NCI-H460 (cell line): ENCODE results near the gene TMEM87B. TPM values are rescaled to one million over a fixed set of nuclear protein-coding genes. Genes with fewer than 3 reads are reported as not detected.

Experiments
- DNase-seq: peaks from one replicate; pipeline ENCODE4 v3.0.0-alpha.2; 2016; ENCODE audit warnings: low read depth; ENCODE audit errors: extremely low read depth
- polyA plus RNA-seq: library from polyadenylated mRNA; depleted of rRNA; stranded (reverse); fragments of >200 nt; gene quantifications from 2 replicates; pipeline ENCODE4 v1.2.3, GENCODE V29; 2014; cell fraction: nucleus; rRNA removed
- total RNA-seq: library from RNA; depleted of rRNA; stranded (reverse); fragments of >200 nt; shearing (Covaris generic); gene quantifications from 2 replicates; pipeline ENCODE4 v1.2.3, GENCODE V29; 2014; rRNA removed

Gene TMEM87B, protein sequence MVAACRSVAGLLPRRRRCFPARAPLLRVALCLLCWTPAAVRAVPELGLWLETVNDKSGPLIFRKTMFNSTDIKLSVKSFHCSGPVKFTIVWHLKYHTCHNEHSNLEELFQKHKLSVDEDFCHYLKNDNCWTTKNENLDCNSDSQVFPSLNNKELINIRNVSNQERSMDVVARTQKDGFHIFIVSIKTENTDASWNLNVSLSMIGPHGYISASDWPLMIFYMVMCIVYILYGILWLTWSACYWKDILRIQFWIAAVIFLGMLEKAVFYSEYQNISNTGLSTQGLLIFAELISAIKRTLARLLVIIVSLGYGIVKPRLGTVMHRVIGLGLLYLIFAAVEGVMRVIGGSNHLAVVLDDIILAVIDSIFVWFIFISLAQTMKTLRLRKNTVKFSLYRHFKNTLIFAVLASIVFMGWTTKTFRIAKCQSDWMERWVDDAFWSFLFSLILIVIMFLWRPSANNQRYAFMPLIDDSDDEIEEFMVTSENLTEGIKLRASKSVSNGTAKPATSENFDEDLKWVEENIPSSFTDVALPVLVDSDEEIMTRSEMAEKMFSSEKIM
- total RNA-seq: 16.1 and 17.6 TPM in 2 replicates
- 17.0 and 28.5 TPM in 2 replicates for polyA plus RNA-seq

DNA sequence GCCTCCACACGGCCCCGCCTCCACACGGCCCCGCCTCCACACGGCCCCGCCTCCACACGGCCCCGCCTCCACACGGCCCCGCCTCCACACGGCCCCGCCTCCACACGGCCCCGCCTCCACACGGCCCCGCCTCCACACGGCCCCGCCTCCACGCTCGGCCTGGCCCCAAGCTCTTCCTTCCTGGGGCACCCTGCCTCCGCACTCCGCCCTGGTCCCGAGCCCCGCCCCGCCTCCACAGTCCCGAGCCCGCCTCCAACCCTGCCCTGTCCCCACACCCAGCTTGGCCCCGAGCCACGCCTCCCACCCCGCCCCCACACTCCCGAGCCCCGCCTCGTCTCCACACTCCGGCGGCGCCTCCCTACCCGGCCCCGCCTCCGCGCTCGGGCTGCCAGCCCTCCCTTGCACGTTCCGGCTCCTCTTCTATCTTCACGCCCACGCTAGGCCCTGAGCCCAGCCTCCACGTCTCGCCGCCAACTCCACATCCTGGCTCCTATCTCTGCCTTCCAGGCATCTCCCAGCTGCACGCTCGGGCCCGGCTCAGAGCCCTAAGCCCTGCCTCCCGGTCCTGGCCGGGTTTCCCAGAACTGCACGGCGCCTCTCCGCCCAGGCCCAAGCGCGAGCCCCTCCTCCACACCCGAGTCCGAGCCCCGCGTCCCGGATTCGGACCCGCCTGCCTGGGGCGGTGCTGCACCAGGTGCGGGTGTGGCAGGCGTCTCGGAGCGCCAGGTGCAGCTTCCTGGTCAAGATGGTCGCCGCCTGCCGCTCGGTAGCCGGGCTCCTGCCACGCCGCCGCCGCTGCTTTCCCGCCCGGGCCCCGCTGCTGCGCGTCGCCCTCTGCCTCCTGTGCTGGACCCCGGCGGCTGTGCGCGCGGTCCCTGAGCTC, at the start of gene TMEM87B:
Gene TMEM87B, plus strand, starts transcription at position 423 of the 883 bp plus-strand sequence. Its CDS starts 323 bp downstream, at position 746.
- DNase-seq: peak; percentile 96

DNA sequence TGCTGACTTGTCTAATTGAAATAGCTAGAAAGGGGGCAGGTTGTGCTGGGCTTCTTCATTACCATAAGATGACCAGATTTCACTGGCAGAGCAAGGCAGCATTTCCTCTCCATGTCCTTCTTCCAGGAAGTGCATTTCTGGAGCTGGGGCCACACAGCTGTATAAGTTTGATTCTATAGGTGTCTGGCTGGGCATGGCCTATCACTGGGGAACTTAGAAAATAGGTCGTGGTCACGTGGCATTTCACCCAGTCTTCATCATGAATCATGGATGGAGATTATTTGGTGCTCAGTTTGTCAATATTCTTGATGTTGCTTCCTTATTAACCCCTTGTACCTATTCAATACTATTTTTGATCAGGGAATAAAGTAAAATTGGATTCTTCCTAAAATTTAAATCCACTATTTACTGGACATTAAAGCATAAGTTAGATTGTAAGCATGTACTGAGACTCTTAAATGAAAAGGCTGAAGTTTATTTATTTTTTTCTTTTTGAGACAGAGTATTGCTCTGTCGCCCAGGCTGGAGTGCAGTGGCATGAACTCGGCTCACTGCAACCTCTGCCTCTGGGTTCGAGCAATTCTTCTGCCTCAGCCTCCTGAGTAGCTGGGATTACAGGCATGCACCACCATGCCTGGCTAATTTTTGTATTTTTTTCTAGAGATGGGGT, 49.5 kb upstream of the TMEM87B start:
- DNase-seq: no peak

DNA sequence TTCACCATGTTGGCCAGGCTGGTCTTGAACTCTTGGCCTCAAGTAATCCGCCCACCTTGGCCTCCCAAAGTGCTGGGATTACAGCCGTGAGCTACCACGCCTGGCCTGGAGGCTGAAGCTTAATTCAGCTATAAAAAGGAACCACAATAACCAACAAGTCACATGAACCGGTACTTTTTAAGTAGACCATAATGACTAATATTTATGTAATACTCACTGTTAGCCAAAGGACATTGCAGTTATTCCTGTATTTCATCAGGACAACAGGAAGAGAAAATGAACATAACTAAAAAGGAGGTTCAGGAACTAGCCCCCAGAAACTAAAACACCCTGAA, 49.0 kb upstream of the TMEM87B start:
- no peak for DNase-seq

DNA sequence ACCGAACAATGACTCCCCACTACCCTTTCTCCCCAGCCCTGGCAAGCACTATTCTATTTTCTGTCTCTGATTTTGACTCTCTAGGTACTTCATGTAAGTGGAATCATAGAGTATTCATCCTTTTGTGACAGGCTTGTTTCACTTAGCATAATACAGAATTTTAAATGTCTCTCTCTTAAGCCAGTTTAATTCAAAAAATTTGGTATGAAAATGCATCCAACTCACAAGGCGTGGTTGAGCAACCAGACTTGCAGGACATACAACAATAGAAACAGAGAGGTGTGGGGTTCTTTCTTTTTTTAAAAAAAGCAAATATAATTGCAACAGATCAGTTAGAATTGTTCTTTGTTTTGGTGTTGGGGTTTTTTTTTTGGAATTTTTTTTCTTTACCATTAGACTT, 47.6 kb upstream of the TMEM87B start:
- no peak for DNase-seq

DNA sequence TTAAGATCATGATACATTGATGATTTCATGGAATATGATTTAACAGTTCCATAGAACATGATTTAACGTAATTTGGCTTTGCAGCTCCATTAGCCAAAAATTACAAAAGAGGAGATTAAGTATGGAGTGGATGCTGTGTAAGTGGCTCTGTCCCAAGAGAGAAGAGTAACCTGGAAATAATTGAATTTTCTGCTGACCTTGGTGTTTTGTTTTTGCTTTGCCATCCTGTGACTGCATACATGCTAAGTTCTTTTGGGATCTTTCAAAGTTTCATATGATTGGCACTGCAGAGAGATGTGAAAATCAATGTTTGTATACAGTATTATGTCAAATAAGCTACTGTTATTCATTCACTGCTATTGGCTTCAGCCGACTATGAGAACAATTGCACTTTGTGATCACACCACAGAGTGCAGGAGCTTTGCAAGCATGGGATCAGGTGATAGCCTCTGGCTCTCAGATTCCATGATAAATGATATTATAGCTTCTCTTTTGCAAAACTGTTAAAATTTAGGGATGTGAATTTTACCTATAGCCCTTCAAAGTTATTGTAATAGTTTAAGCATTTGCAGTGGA, 46.1 kb upstream of the TMEM87B start:
- DNase-seq: no peak

- no peak for DNase-seq
Observed at GRCh38 chr2:112010751-112011150, 44.3 kb upstream of the TMEM87B start.

- no peak for DNase-seq
Observed at GRCh38 chr2:112012556-112012955, 42.5 kb upstream of the TMEM87B start.

GRCh38 chr2:112018846-112019245, 36.2 kb upstream of the TMEM87B start:
- no peak for DNase-seq

DNA sequence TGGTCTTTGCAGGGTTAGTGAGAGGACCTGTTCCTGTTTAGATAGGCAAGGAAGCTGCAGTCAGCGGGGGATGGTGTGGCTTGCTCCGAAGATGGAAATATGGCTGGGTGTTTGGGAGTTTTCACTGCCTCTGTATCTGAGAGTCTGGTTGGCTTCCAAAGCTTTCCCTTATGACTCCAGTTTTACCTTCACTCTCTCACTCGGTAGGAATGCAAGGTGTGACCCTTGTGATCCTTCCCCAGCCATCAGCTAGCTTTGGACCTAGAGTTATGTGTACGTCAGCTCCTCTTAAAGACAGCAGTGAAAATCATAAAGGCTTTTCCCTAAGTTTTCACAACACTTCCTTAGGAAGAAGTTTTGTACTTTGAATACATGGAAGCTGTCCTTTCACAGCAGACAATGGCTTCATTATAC, 35.5 kb upstream of the TMEM87B start:
- DNase-seq: no peak

- no peak for DNase-seq
Observed at GRCh38 chr2:112020561-112020960, 34.5 kb upstream of the TMEM87B start.

GRCh38 chr2:112021290-112021689, 33.8 kb upstream of the TMEM87B start:
- DNase-seq: no peak

- DNase-seq: peak; percentile 20
Observed at GRCh38 chr2:112021781-112022231, 33.3 kb upstream of the TMEM87B start.

- DNase-seq: no peak
Observed at GRCh38 chr2:112023707-112024106, 31.4 kb upstream of the TMEM87B start.

DNA sequence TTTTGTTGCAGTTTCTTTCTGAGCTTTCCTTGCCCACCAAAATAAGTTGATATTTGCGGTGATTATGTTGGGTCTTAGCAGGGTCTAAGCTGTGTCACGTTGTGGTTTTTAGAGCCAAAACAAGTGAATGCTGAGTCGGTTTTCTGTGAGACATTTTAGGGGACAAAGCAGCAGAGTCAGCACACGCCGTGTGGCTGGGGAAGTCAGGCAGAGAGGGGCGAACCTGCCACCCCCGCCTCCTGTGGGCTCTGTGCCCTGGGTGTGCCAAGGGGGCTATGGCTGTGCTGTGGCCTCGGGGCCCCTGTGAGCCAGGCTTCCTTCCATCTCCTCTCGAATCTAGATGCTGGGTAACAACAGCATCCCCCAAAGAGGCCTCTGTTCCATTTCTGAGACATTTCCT, 30.8 kb upstream of the TMEM87B start:
- DNase-seq: no peak

GRCh38 chr2:112024896-112025491, 30.1 kb upstream of the TMEM87B start:
- DNase-seq: no peak

- DNase-seq: no peak
Observed at GRCh38 chr2:112026509-112026908, 28.6 kb upstream of the TMEM87B start.

DNA sequence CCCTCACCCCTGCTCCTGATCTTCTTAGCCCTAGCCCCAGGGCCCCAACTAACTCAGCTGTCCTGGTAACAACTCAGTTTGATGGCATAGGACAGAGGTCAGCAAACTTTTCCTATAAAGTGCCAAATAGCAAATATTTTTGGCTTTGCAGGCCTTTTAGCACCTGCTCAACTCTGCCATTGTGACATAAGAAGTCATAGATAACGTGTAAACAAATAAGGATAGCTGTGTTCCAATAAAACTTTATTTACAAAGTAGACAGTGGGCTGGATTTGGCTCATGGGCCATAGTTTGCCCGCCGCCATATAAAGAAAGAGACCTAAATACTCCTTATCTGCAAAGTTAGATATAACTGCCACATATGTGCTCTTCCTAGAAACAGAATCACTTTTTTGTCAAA, 27.3 kb upstream of the TMEM87B start:
- no peak for DNase-seq

GRCh38 chr2:112029164-112029563, 25.9 kb upstream of the TMEM87B start:
- no peak for DNase-seq

- DNase-seq: no peak
Observed at GRCh38 chr2:112031473-112032223, 23.4 kb upstream of the TMEM87B start.
